Subcutaneous abdominal adipose tissue (tissue), 5 donors: ENCODE data around the gene TCF20.

ENCODE experiments used
- H3K27ac ChIP-seq: one replicate; pipeline ENCODE4 v1.7.0; 2013; ENCODE audit warnings: low read depth, mild to moderate bottlenecking, inconsistent platforms, low read length, moderate library complexity
- H3K27me3 ChIP-seq, 5 donors: one replicate each; pipeline ENCODE4 v1.7.0; 2013; ENCODE audit warnings: low read length in 5 of 5, inconsistent platforms in 1 of 5; ENCODE audit not compliant: control insufficient read depth in 5 of 5, insufficient read depth in 4 of 5
- H3K36me3 ChIP-seq, 5 donors: one replicate each; pipeline ENCODE4 v1.7.0; 2013; ENCODE audit warnings: low read length in 5 of 5; ENCODE audit not compliant: control insufficient read depth in 5 of 5, insufficient read depth in 5 of 5
- H3K4me1 ChIP-seq, 5 donors: one replicate each; pipeline ENCODE4 v1.7.0; 2013; ENCODE audit warnings: low read length in 5 of 5, mild to moderate bottlenecking in 3 of 5, moderate library complexity in 1 of 5; ENCODE audit not compliant: control insufficient read depth in 5 of 5, insufficient read depth in 5 of 5
- H3K4me3 ChIP-seq, 5 donors: one replicate each; pipeline ENCODE4 v1.7.0; 2013; ENCODE audit warnings: low read length in 5 of 5, low read depth in 1 of 5
- H3K9ac ChIP-seq, 5 donors: one replicate each; pipeline ENCODE4 v1.7.0; 2013; ENCODE audit warnings: low read length in 5 of 5, mild to moderate bottlenecking in 4 of 5, moderate library complexity in 3 of 5
- H3K9me3 ChIP-seq, 5 donors: one replicate each; pipeline ENCODE4 v1.7.0; 2013; ENCODE audit warnings: low read length in 5 of 5; ENCODE audit not compliant: control insufficient read depth in 5 of 5
- donor health status: healthy.
- donor health status: healthy.
- donor health status: healthy.
- donor health status: healthy.
- donor health status: healthy.

Gene TCF20

GRCh38 chr22:42289671-42290541 lies 19.5 kb upstream of the TCF20 start:
- H3K9ac ChIP-seq = no peak overlapping the region
- H3K4me3 ChIP-seq = no peak overlapping the region
- H3K36me3 ChIP-seq = no peaks in the 10 kb centered on the region
- peaks cover 4 to 10% (median 6%) of the 10 kb centered on the region in 5 donors for H3K27me3 ChIP-seq
- H3K9me3 ChIP-seq = no peaks in the 10 kb centered on the region
- no peak overlapping the region for H3K27ac ChIP-seq
- peaks cover 0 to 4% (median 0%) of the 10 kb centered on the region in 5 donors for H3K4me1 ChIP-seq

DNA sequence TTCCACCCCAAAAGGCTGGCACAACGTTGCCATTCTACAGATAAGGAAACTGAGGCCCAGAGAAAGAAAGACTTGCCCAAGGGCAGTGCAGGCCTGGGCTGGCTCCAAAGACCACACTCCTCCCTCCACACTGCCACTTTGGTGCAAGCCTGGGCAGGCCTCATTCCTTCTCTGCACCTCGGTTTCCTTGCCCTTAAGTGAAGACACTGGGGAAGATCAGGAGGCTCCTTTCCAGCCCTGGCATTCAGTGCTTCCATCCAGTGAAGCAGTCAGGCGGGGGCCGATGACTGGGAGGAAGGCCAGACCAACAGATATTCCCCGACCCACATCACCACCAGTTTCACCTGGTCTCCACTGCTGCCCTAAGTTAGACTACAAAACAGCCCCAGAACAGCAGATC lies 18.3 kb upstream of the TCF20 start:
- Histone ChIP-seq H3K9me3 (no peaks in the 10 kb centered on the region), H3K27me3 (peaks cover 15 to 21% (median 17%) of the 10 kb centered on the region in 5 donors), H3K9ac (no peak overlapping the region), H3K4me3 (no peak overlapping the region), H3K4me1 (peaks cover 0 to 8% (median 2%) of the 10 kb centered on the region in 5 donors), H3K27ac (no peak overlapping the region), H3K36me3 (no peaks in the 10 kb centered on the region)

DNA sequence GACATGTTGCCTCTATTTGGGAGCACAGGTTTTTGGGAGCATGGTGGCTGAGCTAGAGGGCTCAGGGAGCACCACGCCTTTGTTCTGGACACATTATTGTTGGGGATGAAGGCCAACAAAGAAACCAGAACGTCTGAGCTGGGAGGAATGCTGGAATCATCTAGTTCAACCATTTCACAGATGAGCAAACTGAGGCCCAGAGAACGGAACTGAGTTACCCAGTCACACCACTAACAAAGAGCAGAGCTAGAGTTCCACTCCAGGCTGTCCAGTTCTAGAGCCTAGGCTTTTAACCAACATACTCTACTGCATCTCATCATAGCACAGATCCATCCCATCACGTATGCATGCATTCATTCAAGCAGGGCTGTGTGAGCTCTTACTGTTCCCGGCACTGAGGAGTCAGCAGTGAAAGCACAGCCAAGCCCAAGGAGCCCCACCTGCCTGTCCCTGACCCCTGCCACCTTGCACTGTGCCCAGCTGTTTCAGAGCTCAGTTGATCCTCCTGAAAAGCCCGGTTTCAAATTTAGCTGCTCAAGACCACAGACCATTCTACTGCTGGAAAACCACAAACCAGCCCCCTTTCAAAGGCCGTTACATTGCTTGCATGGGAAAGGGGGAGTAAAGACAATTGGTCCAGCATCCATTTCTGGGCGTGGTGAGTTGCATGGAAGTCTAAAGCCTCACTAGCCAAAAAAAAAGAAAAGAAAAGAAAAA lies 16.9 kb upstream of the TCF20 start:
- Histone ChIP-seq H3K36me3 (no peaks in the 10 kb centered on the region), H3K27ac (no peak overlapping the region), H3K4me3 (no peak overlapping the region), H3K27me3 (peaks cover 17 to 30% (median 22%) of the 10 kb centered on the region in 5 donors), H3K9me3 (no peaks in the 10 kb centered on the region), H3K4me1 (peaks cover 0 to 19% (median 13%) of the 10 kb centered on the region in 5 donors), H3K9ac (no peak overlapping the region)

DNA sequence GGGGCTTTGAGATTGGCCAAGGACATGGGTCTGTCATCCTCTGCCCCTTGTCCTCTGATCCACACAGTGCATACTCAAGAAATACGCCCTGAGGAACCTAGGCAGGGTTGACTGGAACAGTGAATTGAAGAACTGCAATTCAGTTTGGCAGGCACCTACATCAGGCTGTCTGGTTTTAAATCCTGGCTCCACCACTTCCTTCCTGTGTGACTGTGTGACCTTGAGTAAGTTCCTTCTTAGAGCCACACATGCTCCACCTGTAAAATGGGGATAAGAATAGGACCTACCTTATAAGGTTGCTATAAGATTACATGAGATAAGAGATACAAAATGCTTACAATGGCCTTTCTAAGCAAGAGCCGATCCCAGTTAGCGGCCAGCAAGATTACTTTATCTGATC lies 15.8 kb upstream of the TCF20 start:
- Histone ChIP-seq H3K9ac (no peak overlapping the region), H3K4me1 (peaks cover 0 to 19% (median 13%) of the 10 kb centered on the region in 5 donors), H3K27ac (no peak overlapping the region), H3K36me3 (no peaks in the 10 kb centered on the region), H3K27me3 (peaks cover 23 to 41% (median 26%) of the 10 kb centered on the region in 5 donors), H3K9me3 (no peaks in the 10 kb centered on the region), H3K4me3 (no peak overlapping the region)

- Histone ChIP-seq H3K9ac (no peak overlapping the region), H3K36me3 (no peaks in the 10 kb centered on the region), H3K4me3 (no peak overlapping the region), H3K9me3 (no peaks in the 10 kb centered on the region), H3K27ac (no peak overlapping the region), H3K27me3 (peaks cover 23 to 47% (median 26%) of the 10 kb centered on the region in 5 donors), H3K4me1 (peaks cover 0 to 19% (median 13%) of the 10 kb centered on the region in 5 donors)
Measured at GRCh38 chr22:42285604-42286003, 15.2 kb upstream of the TCF20 start.

DNA sequence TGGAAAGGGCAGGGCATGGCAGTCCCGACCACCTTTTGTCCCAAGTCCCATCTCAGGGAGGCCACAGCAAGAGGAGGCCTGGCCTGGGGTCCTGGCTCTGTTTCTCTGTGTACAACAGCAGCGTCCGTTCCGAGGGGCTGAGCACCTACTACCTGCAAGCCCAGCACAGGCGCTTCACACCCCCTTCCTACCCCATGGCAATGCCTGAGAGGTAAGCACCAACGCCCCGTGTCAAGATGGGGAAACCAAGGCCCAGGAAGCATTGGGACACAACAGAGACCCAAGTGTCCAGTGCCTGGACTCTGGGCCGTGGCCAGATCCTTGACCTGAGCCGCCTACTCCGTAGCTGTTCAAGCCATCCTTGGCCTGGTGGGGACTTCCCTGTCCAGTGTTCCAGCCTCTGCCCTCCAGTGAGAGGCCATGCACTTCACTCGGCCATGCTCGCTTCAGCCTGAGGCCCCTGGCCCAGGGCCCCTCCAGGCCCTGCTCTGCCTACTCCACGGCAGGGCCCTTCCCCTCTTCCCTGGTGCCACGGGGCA lies 14.3 kb upstream of the TCF20 start:
- Histone ChIP-seq H3K27ac (no peak overlapping the region), H3K9ac (no peak overlapping the region), H3K9me3 (no peaks in the 10 kb centered on the region), H3K4me1 (peaks cover 0 to 19% (median 13%) of the 10 kb centered on the region in 5 donors), H3K4me3 (no peak overlapping the region), H3K36me3 (no peaks in the 10 kb centered on the region), H3K27me3 (peaks cover 22 to 56% (median 32%) of the 10 kb centered on the region in 5 donors)

- Histone ChIP-seq H3K4me1 (peaks cover 0 to 19% (median 13%) of the 10 kb centered on the region in 5 donors), H3K9me3 (no peaks in the 10 kb centered on the region), H3K36me3 (no peaks in the 10 kb centered on the region), H3K4me3 (no peak overlapping the region), H3K27ac (no peak overlapping the region), H3K9ac (no peak overlapping the region), H3K27me3 (peaks cover 23 to 59% (median 32%) of the 10 kb centered on the region in 5 donors)
Measured at GRCh38 chr22:42284202-42284591, 13.7 kb upstream of the TCF20 start.

- no peak overlapping the region for H3K9ac ChIP-seq
- H3K4me3 ChIP-seq = peak overlapping the region in 4 of 5 donors; percentile 27 to 55 (median 38)
Measured at GRCh38 chr22:42283278-42284201, 13.1 kb upstream of the TCF20 start.

GRCh38 chr22:42282943-42283277 lies 12.5 kb upstream of the TCF20 start:
- H3K4me3 ChIP-seq = peak overlapping the region in 3 of 5 donors; percentile 26 to 55 (median 27)

More at GRCh38 chr22:42283278-42284201, 13.1 kb upstream of the TCF20 start:
- Histone ChIP-seq H3K27me3 (peaks cover 23 to 63% (median 36%) of the 10 kb centered on the region in 5 donors), H3K4me1 (peaks cover 0 to 21% (median 13%) of the 10 kb centered on the region in 5 donors), H3K36me3 (no peaks in the 10 kb centered on the region), H3K27ac (no peak overlapping the region), H3K9me3 (no peaks in the 10 kb centered on the region)

More at GRCh38 chr22:42282943-42283277, 12.5 kb upstream of the TCF20 start:
- Histone ChIP-seq H3K9me3 (no peaks in the 10 kb centered on the region), H3K4me1 (peaks cover 0 to 23% (median 13%) of the 10 kb centered on the region in 5 donors), H3K36me3 (no peaks in the 10 kb centered on the region), H3K9ac (no peak overlapping the region), H3K27ac (no peak overlapping the region), H3K27me3 (peaks cover 23 to 63% (median 36%) of the 10 kb centered on the region in 5 donors)
